ENCODE measurements around the gene MND1.

Gene MND1

DNA sequence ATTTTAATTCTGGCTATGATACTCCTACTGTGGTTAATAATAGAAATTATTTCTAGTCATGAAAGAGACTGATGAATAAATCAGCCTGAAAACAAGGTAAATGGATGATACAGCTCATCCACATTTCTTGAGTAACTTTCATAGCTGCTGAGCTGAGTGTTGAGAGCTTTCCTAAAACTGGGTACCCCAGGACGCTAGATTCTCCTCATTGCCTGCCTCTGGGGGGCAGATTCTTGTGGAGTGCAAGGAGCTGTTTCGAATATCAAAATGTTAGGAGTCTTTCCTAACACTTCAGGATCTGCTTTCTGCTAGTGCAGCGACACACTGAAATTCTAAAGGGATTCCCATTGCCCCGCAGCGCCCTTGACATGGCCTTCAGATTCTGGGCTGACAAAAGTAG, 2.1 kb downstream of the MND1 start:
- DNase-seq (ENCODE audit: low read depth), result no peak

DNA sequence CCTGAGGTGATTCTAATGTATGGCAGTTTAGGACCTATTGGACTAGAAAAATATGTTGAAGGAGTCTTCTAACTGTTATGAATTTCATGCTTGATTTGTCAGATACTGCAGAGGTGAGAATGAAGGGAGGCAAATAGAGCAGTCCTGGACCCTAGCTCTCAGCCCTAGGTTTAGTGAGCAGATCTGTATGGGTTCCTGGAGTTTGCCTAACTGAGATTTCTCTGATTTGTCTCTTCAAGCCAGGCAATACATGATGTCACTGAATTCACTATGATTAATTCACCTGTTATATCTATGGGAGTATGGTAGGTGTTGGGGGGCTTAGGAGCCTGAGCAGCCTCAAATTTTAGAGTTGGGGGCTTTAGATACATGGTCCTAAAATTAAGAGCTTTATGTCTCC, 2.6 kb downstream of the MND1 start:
- DNase-seq (ENCODE audit: low read depth), result no peak

DNA sequence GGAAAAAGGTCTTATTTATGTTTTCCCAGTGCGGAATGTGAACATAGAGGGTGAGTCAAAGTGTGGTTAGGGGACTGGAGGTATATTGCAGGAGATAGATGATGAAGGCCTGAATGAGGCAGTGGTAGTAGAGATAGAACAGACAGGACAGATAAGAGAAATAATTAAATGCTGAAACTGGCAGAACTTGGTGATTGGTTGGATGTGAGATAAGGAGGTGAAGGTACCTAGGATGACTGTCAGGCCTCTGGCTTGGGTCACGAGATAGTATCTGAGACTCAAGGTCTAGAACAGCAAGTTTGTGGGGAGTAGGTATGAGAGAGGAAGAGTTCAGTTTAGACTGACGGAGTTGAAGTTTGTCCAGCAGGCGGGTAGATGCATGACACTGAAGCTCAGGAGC, 3.5 kb downstream of the MND1 start:
- no peak for DNase-seq (ENCODE audit: low read depth)

DNA sequence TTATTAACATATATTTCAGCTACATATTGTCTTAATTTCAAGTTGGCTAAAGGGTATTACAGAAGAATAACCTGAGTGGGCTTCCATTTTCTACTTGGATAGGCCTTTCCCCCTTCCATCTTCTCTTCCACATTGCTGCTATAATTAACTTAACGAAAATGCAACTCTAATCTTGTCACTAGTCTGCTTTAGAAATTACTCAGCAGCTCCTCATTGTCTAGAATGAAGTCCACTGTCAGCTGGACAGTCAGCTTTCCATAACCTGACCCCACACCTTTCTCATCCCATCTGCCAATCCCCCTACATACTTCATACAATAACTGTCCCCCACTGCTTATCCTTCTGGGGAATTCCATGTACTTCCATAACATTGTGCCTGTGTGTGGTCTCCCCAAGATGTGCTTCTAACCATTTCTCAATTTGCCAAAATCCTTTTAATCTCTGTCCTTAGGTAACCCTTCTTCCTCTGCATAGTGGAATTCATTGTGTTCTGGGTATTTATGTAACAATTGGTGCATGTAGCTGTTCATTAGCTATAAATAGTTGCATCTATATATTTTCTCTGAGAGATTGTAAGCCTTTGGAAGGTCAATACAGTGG, 4.8 kb downstream of the MND1 start:
- no peak for DNase-seq (ENCODE audit: low read depth)

- no peak for DNase-seq (ENCODE audit: low read depth)
Observed at GRCh38 chr4:153362184-153362583, 17.7 kb downstream of the MND1 start.

DNA sequence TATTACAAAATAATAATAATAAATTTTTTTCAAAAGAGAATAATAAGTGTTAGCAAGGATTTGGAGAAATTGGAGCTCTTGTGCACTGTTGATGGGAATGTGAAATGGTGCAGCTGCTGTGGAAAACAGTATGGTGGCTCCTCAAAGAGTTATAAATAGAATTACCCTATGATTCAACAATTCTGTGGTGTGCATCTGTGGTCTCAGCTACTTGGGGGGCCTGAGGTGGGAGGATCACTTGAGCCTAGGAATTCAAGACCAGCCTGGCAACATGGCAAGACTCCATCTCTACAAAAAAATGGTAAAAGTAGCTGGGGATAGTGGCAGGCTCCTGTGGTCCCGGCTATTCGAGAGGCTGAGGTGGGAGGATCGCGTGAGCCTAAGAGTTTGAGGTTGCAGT, 19.6 kb downstream of the MND1 start:
- no peak for DNase-seq (ENCODE audit: low read depth)

DNA sequence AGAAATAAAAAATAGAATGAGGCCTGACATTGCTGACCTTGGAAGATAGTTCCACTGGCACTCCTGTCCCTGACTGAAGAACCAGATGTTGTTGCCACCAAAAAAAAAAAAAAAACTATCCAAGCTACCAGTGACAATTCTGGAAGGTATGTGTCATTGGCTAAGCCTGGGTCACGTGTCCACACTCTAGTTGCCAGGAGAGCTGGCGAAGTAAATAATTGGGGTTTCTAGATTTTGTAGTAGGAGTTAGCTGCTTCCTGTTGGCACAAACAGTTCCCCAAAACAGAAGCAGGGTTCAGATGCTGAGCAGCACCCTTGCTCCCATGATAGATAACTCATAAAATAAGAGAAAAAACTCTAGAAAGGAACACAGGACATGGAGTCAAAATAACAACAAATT, 20.5 kb downstream of the MND1 start:
- no peak for DNase-seq (ENCODE audit: low read depth)

DNA sequence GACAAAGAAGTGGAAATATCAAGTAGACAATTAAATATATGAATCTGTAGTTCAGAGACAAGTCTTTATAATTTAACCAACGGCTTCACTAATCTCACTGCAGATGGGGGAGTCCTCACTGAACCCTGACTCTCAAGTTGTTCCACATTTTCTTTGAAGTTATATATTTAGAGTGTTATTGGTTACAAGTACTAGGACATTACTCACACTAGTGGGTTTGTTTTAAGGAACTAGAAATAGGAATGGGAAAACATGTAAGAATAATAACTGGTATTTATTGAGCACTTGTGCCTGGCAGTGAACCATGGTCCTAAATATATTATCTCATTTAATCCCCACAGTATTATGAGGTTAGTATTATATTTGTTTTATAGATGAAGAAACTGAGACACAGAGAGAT, 22.0 kb downstream of the MND1 start:
- DNase-seq (ENCODE audit: low read depth), result no peak

GRCh38 chr4:153367092-153367491, 22.6 kb downstream of the MND1 start:
- DNase-seq (ENCODE audit: low read depth), result no peak

DNA sequence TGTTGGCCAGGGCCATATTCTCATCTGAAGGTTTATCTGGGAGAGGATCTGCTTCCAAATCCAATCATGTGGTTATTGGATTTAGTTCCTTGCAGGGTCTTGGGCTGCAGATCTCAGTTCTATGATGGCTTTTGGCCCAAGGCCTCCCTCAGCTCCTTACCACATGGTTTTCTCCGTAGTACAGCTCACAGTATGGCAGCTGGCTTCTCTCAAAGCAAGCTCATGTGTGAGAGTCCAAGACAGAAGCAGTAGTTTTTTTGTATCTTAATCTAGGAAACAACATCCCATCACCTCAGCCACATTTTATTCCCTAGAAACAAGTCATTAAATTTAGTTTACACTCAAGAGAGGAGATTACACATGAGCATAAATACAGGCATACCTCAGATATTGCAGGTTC, 24.5 kb downstream of the MND1 start:
- DNase-seq (ENCODE audit: low read depth), result no peak

- no peak for DNase-seq (ENCODE audit: low read depth)
Observed at GRCh38 chr4:153371701-153372234, 27.3 kb downstream of the MND1 start.

DNA sequence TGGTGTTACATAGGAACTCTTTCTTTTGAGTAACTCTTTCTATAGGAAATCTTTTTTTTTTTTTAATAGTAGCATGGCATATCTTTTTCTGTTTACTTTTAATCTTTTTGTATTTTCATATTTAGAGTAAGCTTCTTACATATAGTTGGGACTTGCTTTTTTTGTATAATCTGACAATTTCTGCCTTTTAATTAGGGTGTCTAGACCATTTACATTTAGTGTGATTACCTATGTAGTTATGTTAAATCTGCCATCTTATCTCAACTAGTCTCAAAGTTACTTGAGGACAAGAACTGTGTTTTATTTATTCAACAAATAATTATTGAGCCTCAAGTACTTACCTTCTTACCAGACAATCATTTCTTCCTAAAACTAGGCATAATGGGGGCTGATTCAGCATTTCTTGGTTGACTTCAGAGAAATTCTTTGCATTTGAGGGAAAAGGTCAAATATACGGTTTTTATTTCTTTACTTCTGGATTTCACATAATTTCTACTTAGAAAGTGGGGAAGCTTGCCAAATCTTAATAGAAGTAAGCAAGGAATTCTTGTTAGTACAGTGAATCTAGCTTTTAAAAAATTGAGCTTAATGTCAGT, 28.6 kb downstream of the MND1 start:
- no peak for DNase-seq (ENCODE audit: low read depth)

DNA sequence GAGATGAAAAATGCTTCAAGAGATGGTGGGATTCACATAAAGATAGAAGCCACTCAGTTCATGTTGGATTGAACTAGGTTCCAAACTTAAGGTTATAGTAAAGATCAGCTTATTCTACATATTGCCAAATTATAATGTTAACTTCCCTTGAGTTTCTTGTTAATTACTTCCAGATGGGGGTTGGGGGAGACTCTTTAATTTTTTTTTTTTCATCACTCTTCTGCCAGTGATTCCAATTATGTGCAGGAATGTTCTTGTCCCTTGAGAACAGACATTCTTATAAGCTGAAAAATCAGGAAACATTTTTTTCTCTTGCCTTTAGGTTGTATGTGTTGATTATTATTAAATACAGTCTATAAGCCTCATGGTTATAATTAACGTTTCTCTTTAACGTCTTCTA, 30.0 kb downstream of the MND1 start:
- DNase-seq (ENCODE audit: low read depth), result no peak

DNA sequence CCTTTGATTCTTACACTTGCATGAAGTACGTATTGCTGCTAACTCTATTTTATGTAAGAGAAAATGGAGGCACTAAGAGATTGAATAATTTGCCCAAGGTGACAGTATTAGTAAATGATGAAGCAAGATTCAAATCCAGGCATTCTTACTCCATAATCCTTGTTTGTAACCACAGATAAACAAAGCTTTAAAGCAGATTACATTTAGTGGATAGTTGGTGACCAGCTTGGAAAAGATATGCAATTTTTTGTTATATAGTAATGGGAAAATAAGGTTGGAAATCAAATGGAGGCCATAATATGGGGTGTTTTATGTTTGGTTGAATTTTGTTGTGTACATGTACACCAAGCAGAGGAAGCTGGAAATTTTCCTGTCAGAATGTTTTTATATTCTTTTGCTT, 30.8 kb downstream of the MND1 start:
- DNase-seq (ENCODE audit: low read depth), result no peak

- DNase-seq (ENCODE audit: low read depth), result no peak
Observed at GRCh38 chr4:153383131-153383530, 38.6 kb downstream of the MND1 start.

GRCh38 chr4:153384160-153384559, 39.7 kb downstream of the MND1 start:
- no peak for DNase-seq (ENCODE audit: low read depth)

DNA sequence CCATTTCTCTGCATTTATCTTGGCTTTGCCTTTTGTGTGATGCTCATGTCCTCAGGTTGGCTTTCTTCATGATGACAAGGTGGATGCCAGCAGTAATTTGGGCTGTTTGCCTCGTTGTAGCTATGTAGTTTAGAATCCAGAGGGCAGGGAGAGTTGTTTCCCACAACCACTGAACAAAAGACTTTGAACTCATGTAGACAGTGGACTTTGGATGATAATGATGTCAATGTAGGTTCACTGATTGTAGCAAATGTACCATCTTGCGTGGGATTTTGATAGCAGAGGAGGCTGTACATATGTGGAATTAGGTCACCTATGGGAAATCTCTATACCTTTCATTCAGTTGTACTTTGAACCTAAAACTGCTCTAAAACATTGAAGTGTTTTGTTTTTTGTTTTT, 41.3 kb downstream of the MND1 start:
- DNase-seq (ENCODE audit: low read depth), result no peak

DNA sequence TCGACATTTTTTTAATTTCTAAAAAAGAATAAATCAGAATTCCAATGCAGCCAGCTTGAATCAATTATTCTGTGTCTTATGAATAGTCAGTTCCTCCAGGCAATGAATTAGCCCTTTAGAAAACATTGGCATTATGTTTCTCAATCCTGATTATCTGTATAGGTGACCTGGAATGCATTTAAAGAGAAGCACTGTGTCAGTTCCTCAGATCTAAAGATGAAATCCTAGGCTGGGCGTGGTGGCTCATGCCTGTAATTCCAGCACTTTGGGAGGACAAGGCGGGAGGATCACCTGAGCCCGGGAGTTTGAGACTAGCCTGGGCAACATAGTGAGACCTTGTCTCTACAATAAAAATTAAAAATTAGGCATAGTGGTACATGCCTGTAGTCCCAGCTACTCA, 43.5 kb downstream of the MND1 start:
- no peak for DNase-seq (ENCODE audit: low read depth)

GRCh38 chr4:153393397-153393796, 48.9 kb downstream of the MND1 start:
- DNase-seq (ENCODE audit: low read depth), result no peak

- no peak for DNase-seq (ENCODE audit: low read depth)
Observed at GRCh38 chr4:153394945-153395344, 50.5 kb downstream of the MND1 start.

GRCh38 chr4:153398713-153399112, 54.2 kb downstream of the MND1 start:
- no peak for DNase-seq (ENCODE audit: low read depth)

GRCh38 chr4:153399358-153399757, 54.9 kb downstream of the MND1 start:
- no peak for DNase-seq (ENCODE audit: low read depth)

GRCh38 chr4:153401501-153401900, 57.0 kb downstream of the MND1 start:
- DNase-seq (ENCODE audit: low read depth), result no peak

DNA sequence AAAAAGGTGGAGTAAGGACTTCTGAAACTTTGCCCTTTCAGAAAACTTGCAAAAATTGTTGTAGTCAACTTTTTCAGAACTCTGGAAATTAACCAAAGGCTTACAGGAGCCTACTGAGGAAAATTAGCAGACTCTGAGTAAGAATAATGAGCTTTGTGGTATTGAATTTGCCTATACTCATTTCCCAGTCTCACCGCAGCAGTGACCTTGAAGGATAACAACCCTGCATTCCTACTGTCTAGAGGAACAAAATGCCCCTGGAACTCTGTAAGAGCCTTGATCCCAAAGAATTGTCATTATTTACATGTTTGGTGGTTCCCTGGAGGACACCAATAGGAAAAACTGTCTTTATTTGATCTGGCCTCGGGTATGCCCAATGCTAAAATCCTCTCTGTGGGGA, 57.9 kb downstream of the MND1 start:
- no peak for DNase-seq (ENCODE audit: low read depth)

Data from T follicular helper cell (primary cell).